ENCODE data around the gene SMAD2. TPM values are rescaled to one million over a fixed set of nuclear protein-coding genes. Genes with fewer than 3 reads are reported as not detected.

SMAD2 gene
- total and polyA plus RNA-seq, 4 donors, result 11.8 to 31.3 (median 22.8) TPM

- TF ChIP-seq REST (IDR thresholded peaks at IDR 0.05), result no peak
- no peak for TF ChIP-seq FOXA1 (IDR thresholded peaks at IDR 0.05)
Observed at GRCh38 chr18:47821314-47821713, 109.1 kb downstream of the SMAD2 start (continued).

GRCh38 chr18:47817795-47818077 is 112.7 kb downstream of the SMAD2 start:
- Histone ChIP-seq H3K4me1 (ENCODE audit: control insufficient read depth in 4 of 4, insufficient read depth in 4 of 4, low read length in 3 of 4) (no peaks in the 10 kb centered on the region), H3K27ac (ENCODE audit: low read depth in 1 of 2, low read length in 2 of 2) (no peak overlapping the region), H3K9me3 (ENCODE audit: control insufficient read depth in 4 of 4, low read length in 3 of 4) (no peaks in the 10 kb centered on the region), H3K4me3 (ENCODE audit: low read depth in 1 of 3, low read length in 3 of 3) (no peak overlapping the region), H3K27me3 (ENCODE audit: control insufficient read depth in 4 of 4, insufficient read depth in 4 of 4, low read length in 3 of 4) (no peaks in the 10 kb centered on the region), H3K36me3 (ENCODE audit: control insufficient read depth in 4 of 4, insufficient read depth in 3 of 4, low read depth in 1 of 4, low read length in 3 of 4) (peaks cover 0 to 2% (median 0%) of the 10 kb centered on the region in 4 donors), H3K9ac (ENCODE audit: low read depth in 1 of 2, low read length in 2 of 2) (no peak overlapping the region)
- WGBS, result 82% methylated on average over 1 of the region's 1 CpG
- TF ChIP-seq GABPA (IDR thresholded peaks at IDR 0.05 in 1 of 2, conservative IDR thresholded peaks at IDR 0.05 in 1 of 2), result no peak
- no peak for TF ChIP-seq SP1 (IDR thresholded peaks at IDR 0.05)
- no peak for TF ChIP-seq RAD21 (IDR thresholded peaks at IDR 0.05)
- TF ChIP-seq EGR1 (IDR thresholded peaks at IDR 0.05; ENCODE audit: low read depth in 2 of 2), result no peak
- TF ChIP-seq ZBTB33 (IDR thresholded peaks at IDR 0.05), result no peak
- TF ChIP-seq REST (IDR thresholded peaks at IDR 0.05), result no peak
- no peak for TF ChIP-seq NR2F2 (IDR thresholded peaks at IDR 0.05)
- no peak for TF ChIP-seq CTCF (IDR thresholded peaks at IDR 0.05; ENCODE audit: low read depth, low read length, missing input control)
- TF ChIP-seq TAF1 (conservative IDR thresholded peaks at IDR 0.05), result no peak
- TF ChIP-seq JUND (IDR thresholded peaks at IDR 0.05), result no peak
- DNase-seq (ENCODE audit: low spot score), result no peak

All from liver (tissue), 9 donors.